Activated naive CD4-positive, alpha-beta T cell treated with anti-CD3 and anti-CD28 coated beads, Interleukin-2, amount 10 ng/mL, durations not matched to agents 5 hours and 36 hours (primary cell): ENCODE data around the gene SLC25A1. TPM values are rescaled to one million over a fixed set of nuclear protein-coding genes. Genes with fewer than 3 reads are reported as not detected.

Experiments
- total RNA-seq, 2 experiments: library from RNA; stranded (reverse); gene quantifications; one replicate each; pipeline ENCODE4 v1.2.3, GENCODE V29; 2021

Gene SLC25A1
- 10 to 100 TPM; 60.3 to 61.0 TPM for total RNA-seq

DNA sequence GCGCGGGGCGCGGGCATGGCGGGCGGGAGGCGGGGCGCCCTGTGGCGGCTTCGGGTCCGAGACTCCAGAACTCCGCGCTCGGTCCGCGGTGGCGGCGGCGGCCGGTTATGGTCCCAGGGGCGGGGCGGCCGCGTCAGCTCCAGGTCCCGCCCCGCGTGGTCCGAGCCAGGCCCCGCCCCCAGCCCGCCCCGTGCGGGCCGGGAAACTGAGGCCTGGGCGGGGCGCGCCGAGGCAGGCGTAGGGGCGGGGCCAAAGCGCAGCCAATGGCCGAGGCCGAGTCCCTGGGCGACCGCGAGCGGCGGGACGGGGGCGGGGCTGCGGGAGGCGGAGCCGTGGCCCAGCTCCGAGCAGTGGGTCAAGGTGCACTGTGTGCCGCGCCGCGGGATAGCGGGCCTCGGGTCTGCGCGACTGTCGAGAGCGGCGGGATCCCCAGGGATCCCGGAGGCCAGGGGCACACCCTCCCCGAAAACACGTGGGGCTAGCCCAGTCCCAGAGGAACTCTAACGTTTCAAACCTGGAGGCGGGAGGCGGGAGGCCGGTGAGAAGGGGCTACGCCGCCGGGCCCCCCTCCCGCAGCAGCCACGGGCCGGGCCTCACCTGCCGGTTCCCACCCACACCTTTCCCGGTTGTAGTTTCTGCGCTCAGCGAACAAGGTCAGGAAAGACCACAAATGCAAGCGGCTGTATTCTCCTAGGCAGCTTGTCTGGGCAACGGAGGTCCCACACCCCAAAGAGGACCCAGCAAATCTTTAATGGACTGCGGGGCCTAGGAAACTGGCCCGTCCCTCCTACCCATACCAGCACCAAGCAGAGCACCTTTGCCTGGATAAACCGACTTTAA lies at the start of gene SLC25A1:
Gene SLC25A1, minus strand, starts transcription at position 80 of the 840 bp plus-strand sequence. Its CDS starts 63 bp downstream, at position 17.

GRCh38 chr22:19149991-19150390 lies 28.5 kb downstream of the SLC25A1 start, which contains the start of gene GSC2:
Gene GSC2 (minus strand): TSS chr22:19150292. CDS start chr22:19150283, 9 bp downstream.

DNA sequence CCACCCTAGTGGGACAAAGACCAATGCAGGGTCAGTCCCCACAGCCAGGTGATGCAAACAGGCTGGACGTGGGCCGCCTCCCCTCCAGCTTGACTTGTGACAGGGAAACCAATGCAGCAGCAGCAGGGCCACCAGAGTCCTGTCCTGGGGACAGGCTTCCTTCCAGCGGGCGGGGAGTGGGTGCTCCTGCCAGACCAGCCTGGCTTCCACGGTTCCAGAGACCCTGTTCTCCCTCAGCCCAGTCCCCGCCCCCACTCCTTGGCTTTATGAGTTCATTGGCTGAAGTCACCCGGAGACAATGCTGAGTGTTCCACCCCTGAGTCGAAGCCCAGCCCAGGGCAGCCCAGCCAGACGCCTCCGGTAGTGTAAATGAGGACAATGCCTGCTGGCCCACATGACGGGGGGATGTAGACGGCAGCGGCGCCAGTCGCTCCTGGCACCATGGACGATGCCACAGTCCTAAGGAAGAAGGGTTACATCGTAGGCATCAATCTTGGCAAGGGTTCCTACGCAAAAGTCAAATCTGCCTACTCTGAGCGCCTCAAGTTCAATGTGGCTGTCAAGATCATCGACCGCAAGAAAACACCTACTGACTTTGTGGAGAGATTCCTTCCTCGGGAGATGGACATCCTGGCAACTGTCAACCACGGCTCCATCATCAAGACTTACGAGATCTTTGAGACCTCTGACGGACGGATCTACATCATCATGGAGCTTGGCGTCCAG lies 47.4 kb downstream of the SLC25A1 start, which contains the start of gene TSSK2:
Gene TSSK2, plus strand, starts transcription at position 350 of the 726 bp plus-strand sequence. Its CDS starts 92 bp downstream, at position 442.

Other genes starting within 250 kb of the SLC25A1 start
- gene PRODH, start 242.4 kb downstream of the SLC25A1 start, total RNA-seq = under 1 TPM; 0.14 to 0.50 TPM
- 10 to 100 TPM; 36.7 to 38.0 TPM for gene DGCR2, start 56.3 kb downstream of the SLC25A1 start, total RNA-seq
- gene TSSK2, start 47.4 kb downstream of the SLC25A1 start, total RNA-seq = not detected
- gene ESS2, start 34.1 kb downstream of the SLC25A1 start, total RNA-seq = 10 to 100 TPM; 15.8 to 17.3 TPM
- gene GSC2, start 28.4 kb downstream of the SLC25A1 start, total RNA-seq = not detected
- 1 to 10 TPM in 1 of 2 experiments, under 1 TPM in 1; 0.68 to 1.4 TPM for gene CLTCL1, start 113.0 kb upstream of the SLC25A1 start, total RNA-seq